Neural progenitor cell (in vitro differentiated cells): ENCODE measurements around the gene MARS1. TPM values are rescaled to one million over a fixed set of nuclear protein-coding genes. Genes with fewer than 3 reads are reported as not detected.
A peak's percentile ranks its signal among the peaks of the same experiment; 100 is the strongest.

Source experiments
- DNase-seq: peaks from one replicate; pipeline ENCODE4 v3.0.0-alpha.2; 2016; ENCODE audit warnings: low spot score
- H2AFZ ChIP-seq: fragments of 200-600 bp; sonication (generic); replicated peaks from 2 replicates; pipeline ENCODE4 v1.6.1; 2016; ENCODE audit warnings: antibody characterized with exemption
- H3F3A ChIP-seq: fragments of 200-600 bp; sonication (generic); 2 replicates; pipeline ENCODE4 v1.6.1; 2016; ENCODE audit warnings: antibody characterized with exemption, low read depth
- H3K27ac ChIP-seq: fragments of 200-600 bp; sonication (generic); 2 replicates; pipeline ENCODE4 v1.5.1; 2016; ENCODE audit warnings: mild to moderate bottlenecking
- H3K27me3 ChIP-seq: fragments of 200-600 bp; sonication (generic); 2 replicates; pipeline ENCODE4 v1.6.1; 2016; ENCODE audit warnings: mild to moderate bottlenecking, moderate library complexity
- H3K36me3 ChIP-seq: fragments of 200-600 bp; sonication (generic); 2 replicates; pipeline ENCODE4 v1.5.1; 2016
- H3K4me1 ChIP-seq: fragments of 200-600 bp; sonication (generic); 2 replicates; pipeline ENCODE4 v1.6.1; 2016; ENCODE audit warnings: mixed run types
- H3K4me2 ChIP-seq: fragments of 200-600 bp; sonication (generic); 2 replicates; pipeline ENCODE4 v1.6.1; 2016
- H3K4me3 ChIP-seq: fragments of 200-600 bp; sonication (generic); 2 replicates; pipeline ENCODE4 v1.5.1; 2016
- H3K79me2 ChIP-seq: fragments of 200-600 bp; sonication (generic); 2 replicates; pipeline ENCODE4 v1.6.1; 2016; ENCODE audit warnings: low read depth
- H3K9ac ChIP-seq: fragments of 200-600 bp; sonication (generic); 2 replicates; pipeline ENCODE4 v1.6.1; 2016
- H3K9me3 ChIP-seq: fragments of 200-600 bp; sonication (generic); 2 replicates; pipeline ENCODE4 v1.5.1; 2016; ENCODE audit warnings: low read depth
- H4K20me1 ChIP-seq: fragments of 200-600 bp; sonication (generic); 2 replicates; pipeline ENCODE4 v1.6.1; 2016; ENCODE audit warnings: low read depth
- H3K27ac Mint-ChIP-seq: 3 replicates; pipeline ENCODE4 v1.8.0; 2021; ENCODE audit warnings: mixed read lengths
- H3K27me3 Mint-ChIP-seq: 2 replicates; pipeline ENCODE4 v1.8.0; 2022; ENCODE audit warnings: low read depth, mild to moderate bottlenecking, inconsistent platforms, moderate library complexity, mixed read lengths; ENCODE audit not compliant: insufficient read depth
- H3K36me3 Mint-ChIP-seq: 3 replicates; pipeline ENCODE4 v1.8.0; 2021; ENCODE audit warnings: mixed read lengths
- H3K4me1 Mint-ChIP-seq: 3 replicates; pipeline ENCODE4 v1.8.0; 2021; ENCODE audit warnings: mixed read lengths
- H3K4me3 Mint-ChIP-seq: 3 replicates; pipeline ENCODE4 v1.8.0; 2021; ENCODE audit warnings: mild to moderate bottlenecking, moderate library complexity, mixed read lengths
- H3K9me3 Mint-ChIP-seq: 3 replicates; pipeline ENCODE4 v1.8.0; 2020; ENCODE audit warnings: mixed read lengths
- CTCF ChIP-seq: fragments of 200-600 bp; sonication (generic); IDR thresholded peaks from 2 replicates; pipeline ENCODE4 v1.5.1; 2017; ENCODE audit warnings: antibody characterized with exemption, mild to moderate bottlenecking
- EZH2 ChIP-seq: fragments of 200-600 bp; sonication (generic); IDR thresholded peaks from 2 replicates; pipeline ENCODE4 v1.6.1; 2017; ENCODE audit warnings: antibody characterized with exemption, mild to moderate bottlenecking, moderate library complexity
- EZH2phosphoT487 ChIP-seq: fragments of 200-600 bp; sonication (generic); IDR thresholded peaks from 2 replicates; pipeline ENCODE4 v1.6.1; 2017; ENCODE audit warnings: antibody characterized with exemption
- total RNA-seq: library from RNA; depleted of rRNA; stranded (reverse); fragments of >200 nt; gene quantifications from 2 replicates; pipeline ENCODE4 v1.2.3, GENCODE V29; 2015; ENCODE audit warnings: low replicate concordance

Gene MARS1
- total RNA-seq, 1 donor from 2014 or later, result 109 TPM

- Mint-ChIP-seq H3K4me3 (peak overlapping the region; percentile 33), H3K27ac (no peak overlapping the region), H3K9me3 (no peaks in the 10 kb centered on the region), H3K36me3 (no peaks in the 10 kb centered on the region), H3K27me3 (peaks cover 48% of the 10 kb centered on the region), H3K4me1 (peaks cover 2% of the 10 kb centered on the region)
- H3K4me3 ChIP-seq, result no peak overlapping the region
- H3K9ac ChIP-seq, result no peak overlapping the region
- DNase-seq, result no peak
- no peaks in the 10 kb centered on the region for H3K9me3 ChIP-seq
- peaks cover 2% of the 10 kb centered on the region for H4K20me1 ChIP-seq
- no peaks in the 10 kb centered on the region for H3K79me2 ChIP-seq
- peaks cover 11% of the 10 kb centered on the region for H3K4me1 ChIP-seq
- no peak overlapping the region for H2AFZ ChIP-seq
- TF ChIP-seq EZH2phosphoT487 (no peak), CTCF (no peak), EZH2 (no peak)
- no peaks in the 10 kb centered on the region for H3K36me3 ChIP-seq
- H3K27me3 ChIP-seq, result peaks cover 83% of the 10 kb centered on the region
- H3K4me2 ChIP-seq, result no peak overlapping the region
- H3F3A ChIP-seq, result peaks cover 3% of the 10 kb centered on the region
- H3K27ac ChIP-seq, result no peak overlapping the region
These were observed 13.4 kb upstream of the MARS1 start for GRCh38 chr12:57474430-57474829.

GRCh38 chr12:57474862-57475261 lies 13.0 kb upstream of the MARS1 start:
- Histone ChIP-seq H3K79me2 (no peaks in the 10 kb centered on the region), H3K4me2 (peak overlapping the region; percentile 92), H3K4me1 (peaks cover 11% of the 10 kb centered on the region), H2AFZ (peak overlapping the region; percentile 93), H3K9me3 (no peaks in the 10 kb centered on the region), H3K4me3 (peak overlapping the region; percentile 49), H3K27ac (no peak overlapping the region), H3K36me3 (no peaks in the 10 kb centered on the region), H4K20me1 (peaks cover 2% of the 10 kb centered on the region), H3K27me3 (peaks cover 87% of the 10 kb centered on the region), H3K9ac (no peak overlapping the region), H3F3A (peaks cover 3% of the 10 kb centered on the region)
- Mint-ChIP-seq H3K27me3 (peaks cover 48% of the 10 kb centered on the region), H3K27ac (no peak overlapping the region), H3K36me3 (no peaks in the 10 kb centered on the region), H3K9me3 (no peaks in the 10 kb centered on the region), H3K4me1 (peaks cover 2% of the 10 kb centered on the region), H3K4me3 (no peak overlapping the region)
- DNase-seq, result no peak
- TF ChIP-seq EZH2 (no peak), EZH2phosphoT487 (no peak), CTCF (no peak)

GRCh38 chr12:57475271-57476161 lies 12.4 kb upstream of the MARS1 start:
- Histone ChIP-seq H3F3A (peaks cover 3% of the 10 kb centered on the region), H2AFZ (peak overlapping the region; percentile 93), H3K4me2 (peak overlapping the region; percentile 92), H3K79me2 (no peaks in the 10 kb centered on the region), H3K9me3 (no peaks in the 10 kb centered on the region), H3K9ac (no peak overlapping the region), H3K27me3 (peaks cover 94% of the 10 kb centered on the region), H3K27ac (no peak overlapping the region), H4K20me1 (peaks cover 2% of the 10 kb centered on the region), H3K4me3 (peak overlapping the region; percentile 49), H3K4me1 (peaks cover 11% of the 10 kb centered on the region), H3K36me3 (no peaks in the 10 kb centered on the region)
- no peaks in the 10 kb centered on the region for H3K36me3 Mint-ChIP-seq
- no peak overlapping the region for H3K27ac Mint-ChIP-seq
- peaks cover 48% of the 10 kb centered on the region for H3K27me3 Mint-ChIP-seq
- peak; percentile 68 for DNase-seq
- peak; percentile 99 for TF ChIP-seq EZH2phosphoT487
- peak; percentile 98 for TF ChIP-seq EZH2
- no peak for TF ChIP-seq CTCF
- no peak overlapping the region for H3K4me3 Mint-ChIP-seq
- no peaks in the 10 kb centered on the region for H3K9me3 Mint-ChIP-seq
- H3K4me1 Mint-ChIP-seq, result peaks cover 2% of the 10 kb centered on the region
